Gastroesophageal sphincter (tissue), 4 donors: ENCODE measurements around the gene WDR70. TPM values are rescaled to one million over a fixed set of nuclear protein-coding genes. Genes with fewer than 3 reads are reported as not detected.
"Not testable (repeated sequence)": the region's sequence is repeated elsewhere in the genome, so short reads cannot be mapped to it uniquely, and the experiment has no call there.

ENCODE experiments used
- ATAC-seq: fragments of 150-250 bp; one replicate; pipeline ENCODE4 v1.9.1; 2016; ENCODE audit warnings: mild to moderate bottlenecking, moderate library complexity
- H3K27ac ChIP-seq, 4 donors: fragments of 200-600 bp; sonication (generic) in 3 of 4; 1 replicate in 3 of 4; 2 replicates in 1 of 4; pipeline ENCODE4 v1.5.1; 2016 to 2019
- H3K27me3 ChIP-seq: fragments of 200-600 bp; sonication (generic); one replicate; pipeline ENCODE4 v1.5.1; 2019
- H3K36me3 ChIP-seq, 2 donors: fragments of 200-600 bp; sonication (generic); one replicate each; pipeline ENCODE4 v1.5.1; 2019; ENCODE audit warnings: control low read depth in 1 of 2
- H3K4me1 ChIP-seq, 3 donors: fragments of 200-600 bp; sonication (generic); 1 replicate in 2 of 3; 2 replicates in 1 of 3; pipeline ENCODE4 v1.5.1; 2016 to 2019; ENCODE audit warnings: control low read depth in 2 of 3
- H3K4me3 ChIP-seq, 2 donors: fragments of 200-600 bp; sonication (generic); one replicate each; pipeline ENCODE4 v1.5.1; 2019; ENCODE audit warnings: mild to moderate bottlenecking in 1 of 2, moderate library complexity in 1 of 2
- H3K9me3 ChIP-seq, 3 donors: fragments of 200-600 bp; sonication (generic); one replicate each; pipeline ENCODE4 v1.5.1; 2017 to 2019; ENCODE audit warnings: control low read depth in 2 of 3
- EP300 ChIP-seq: sonication (generic); formaldehyde crosslinking; IDR thresholded peaks from one replicate; pipeline ENCODE4 v1.6.1; 2017; ENCODE audit warnings: antibody characterized with exemption, mild to moderate bottlenecking
- POLR2A ChIP-seq, 2 donors: fragments of 450-650 bp; IDR thresholded peaks; one replicate each; pipeline ENCODE4 v1.6.1; 2017; ENCODE audit warnings: antibody characterized with exemption in 2 of 2, mild to moderate bottlenecking in 2 of 2, moderate library complexity in 1 of 2
- POLR2AphosphoS5 ChIP-seq: sonication (generic); formaldehyde crosslinking; IDR thresholded peaks from one replicate; pipeline ENCODE4 v1.6.1; 2017; ENCODE audit warnings: antibody characterized with exemption
- WGBS, 2 donors: methylation state at CpG; one replicate each; pipeline ENCODE4 v1.1.5; 2018; ENCODE audit warnings: low coverage in 1 of 2; 5-methylcytosine and 5-hydroxymethylcytosine counted together
- total RNA-seq, 4 donors: library from RNA; depleted of rRNA; stranded (reverse); fragments of >200 nt; gene quantifications; one replicate each; pipeline ENCODE4 v1.1.0, GENCODE V29; 2016
- TF ChIP-seq, protein P1 (sequence below), 4 experiments: fragments of 200-600 bp in 2 of 4; fragments of 450-650 bp in 2 of 4; sonication (generic) in 1 of 4; IDR thresholded peaks; one replicate each; pipeline ENCODE4 v1.5.1; 2017 to 2019; ENCODE audit warnings: antibody characterized with exemption in 4 of 4, mild to moderate bottlenecking in 2 of 4, moderate library complexity in 2 of 4

Gene WDR70
- total RNA-seq, 4 donors from 2014 or later = 15.5 to 24.3 (median 22.2) TPM

GRCh38 chr5:37575541-37576489 lies 196.7 kb downstream of the WDR70 start:
- no peak for ATAC-seq
- no peak overlapping the region for H3K4me3 ChIP-seq
- H3K27me3 ChIP-seq = no peaks in the 10 kb centered on the region
- H3K27ac ChIP-seq = no peak overlapping the region
- no peaks in the 10 kb centered on the region for H3K4me1 ChIP-seq
- H3K36me3 ChIP-seq = no peaks in the 10 kb centered on the region
- TF ChIP-seq EP300 (no peak), POLR2A (IDR thresholded peaks at IDR 0.05) (no peak), POLR2AphosphoS5 (no peak)
- TF ChIP-seq, protein P1, sequence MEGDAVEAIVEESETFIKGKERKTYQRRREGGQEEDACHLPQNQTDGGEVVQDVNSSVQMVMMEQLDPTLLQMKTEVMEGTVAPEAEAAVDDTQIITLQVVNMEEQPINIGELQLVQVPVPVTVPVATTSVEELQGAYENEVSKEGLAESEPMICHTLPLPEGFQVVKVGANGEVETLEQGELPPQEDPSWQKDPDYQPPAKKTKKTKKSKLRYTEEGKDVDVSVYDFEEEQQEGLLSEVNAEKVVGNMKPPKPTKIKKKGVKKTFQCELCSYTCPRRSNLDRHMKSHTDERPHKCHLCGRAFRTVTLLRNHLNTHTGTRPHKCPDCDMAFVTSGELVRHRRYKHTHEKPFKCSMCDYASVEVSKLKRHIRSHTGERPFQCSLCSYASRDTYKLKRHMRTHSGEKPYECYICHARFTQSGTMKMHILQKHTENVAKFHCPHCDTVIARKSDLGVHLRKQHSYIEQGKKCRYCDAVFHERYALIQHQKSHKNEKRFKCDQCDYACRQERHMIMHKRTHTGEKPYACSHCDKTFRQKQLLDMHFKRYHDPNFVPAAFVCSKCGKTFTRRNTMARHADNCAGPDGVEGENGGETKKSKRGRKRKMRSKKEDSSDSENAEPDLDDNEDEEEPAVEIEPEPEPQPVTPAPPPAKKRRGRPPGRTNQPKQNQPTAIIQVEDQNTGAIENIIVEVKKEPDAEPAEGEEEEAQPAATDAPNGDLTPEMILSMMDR (IDR thresholded peaks at IDR 0.05) = no peak
- 91 to 92% methylated on average over 6 of the region's 8 CpGs for WGBS, 2 donors
- H3K9me3 ChIP-seq = no peaks in the 10 kb centered on the region

- Histone ChIP-seq H3K4me1 (no peaks in the 10 kb centered on the region), H3K36me3 (no peaks in the 10 kb centered on the region), H3K9me3 (no peaks in the 10 kb centered on the region), H3K27me3 (no peaks in the 10 kb centered on the region), H3K27ac (no peak overlapping the region), H3K4me3 (no peak overlapping the region)
- no peak for TF ChIP-seq EP300
- 56 to 100% methylated on average over 3 of the region's 3 CpGs for WGBS, 2 donors
- no peak for ATAC-seq
Measured at GRCh38 chr5:37576552-37576951, 197.4 kb downstream of the WDR70 start.

DNA sequence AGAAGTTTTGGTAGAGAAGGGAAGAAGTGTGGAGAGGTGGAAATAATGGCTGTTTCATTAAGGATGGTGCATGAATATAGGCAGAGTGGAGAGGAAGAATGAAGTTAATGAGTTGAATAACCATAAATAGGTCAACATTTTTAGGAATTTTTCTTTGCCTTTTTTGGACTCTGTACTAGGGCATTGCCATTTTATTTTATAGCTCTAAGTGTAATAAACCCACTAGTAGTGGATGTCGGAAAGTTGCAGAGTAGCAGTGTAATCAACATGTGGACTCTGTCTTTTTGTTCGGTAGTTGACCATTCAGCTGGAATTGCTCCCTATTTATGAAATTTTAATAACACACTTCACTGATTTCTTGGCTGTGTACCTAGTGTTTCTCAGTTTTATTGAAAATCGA lies 199.1 kb downstream of the WDR70 start:
- whole genome bisulfite sequencing, 2 donors = 71 to 95% methylated on average over 3 of the region's 3 CpGs
- Histone ChIP-seq H3K27ac (no peak overlapping the region), H3K36me3 (no peaks in the 10 kb centered on the region), H3K4me1 (no peaks in the 10 kb centered on the region), H3K9me3 (no peaks in the 10 kb centered on the region), H3K27me3 (no peaks in the 10 kb centered on the region), H3K4me3 (no peak overlapping the region)
- ATAC-seq = no peak
- TF ChIP-seq POLR2AphosphoS5 = no peak
- TF ChIP-seq, protein P1 (IDR thresholded peaks at IDR 0.05) = no peak
- TF ChIP-seq EP300 = no peak
- TF ChIP-seq POLR2A (IDR thresholded peaks at IDR 0.05) = no peak

DNA sequence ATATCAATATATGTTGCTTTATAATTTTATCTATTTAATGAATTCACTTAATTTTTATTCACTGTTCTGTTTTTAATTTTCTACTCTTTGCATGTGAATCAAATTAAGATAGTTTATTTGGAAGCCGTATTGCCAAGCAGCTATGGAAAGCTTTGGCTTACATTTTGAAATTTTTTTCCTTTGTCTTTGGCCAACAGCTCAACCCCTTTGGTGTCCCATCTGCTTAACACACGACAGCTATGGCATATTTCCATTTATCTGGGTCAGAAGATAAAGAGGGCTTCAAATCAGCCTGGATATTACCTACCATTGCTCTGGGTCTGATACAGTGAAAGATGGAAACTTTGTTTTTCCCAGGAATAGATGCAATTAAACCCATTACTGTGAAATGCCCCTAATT lies 201.0 kb downstream of the WDR70 start:
- Histone ChIP-seq H3K36me3 (no peaks in the 10 kb centered on the region), H3K4me1 (no peaks in the 10 kb centered on the region), H3K27ac (no peak overlapping the region), H3K9me3 (no peaks in the 10 kb centered on the region), H3K4me3 (no peak overlapping the region), H3K27me3 (no peaks in the 10 kb centered on the region)
- ATAC-seq = no peak
- 48 to 54% methylated on average over 2 of the region's 2 CpGs for WGBS, 2 donors
- TF ChIP-seq, protein P1 (IDR thresholded peaks at IDR 0.05) = no peak
- no peak for TF ChIP-seq POLR2AphosphoS5
- no peak for TF ChIP-seq EP300
- TF ChIP-seq POLR2A (IDR thresholded peaks at IDR 0.05) = no peak

- H3K9me3 ChIP-seq = no peaks in the 10 kb centered on the region
- H3K27me3 ChIP-seq = no peaks in the 10 kb centered on the region
- ATAC-seq = no peak
- H3K27ac ChIP-seq = no peak overlapping the region
- no peaks in the 10 kb centered on the region for H3K36me3 ChIP-seq
- no peaks in the 10 kb centered on the region for H3K4me1 ChIP-seq
- no peak overlapping the region for H3K4me3 ChIP-seq
- WGBS, 2 donors = 83 to 100% methylated on average over 1 to 2 of the region's 2 CpGs
- TF ChIP-seq, protein P1 (IDR thresholded peaks at IDR 0.05) = no peak
- TF ChIP-seq EP300 (no peak), POLR2A (IDR thresholded peaks at IDR 0.05) (no peak), POLR2AphosphoS5 (no peak)
Measured at GRCh38 chr5:37582202-37582601, 203.1 kb downstream of the WDR70 start.

GRCh38 chr5:37593292-37593691 lies 214.2 kb downstream of the WDR70 start:
- not testable (repeated sequence) for H3K27ac ChIP-seq, H3K4me3 ChIP-seq, H3K27me3 ChIP-seq, H3K4me1 ChIP-seq, H3K9me3 ChIP-seq, ATAC-seq, H3K36me3 ChIP-seq
- 86 to 89% methylated on average over 2 to 3 of the region's 3 CpGs for WGBS, 2 donors

GRCh38 chr5:37594864-37595263 lies 215.7 kb downstream of the WDR70 start:
- WGBS, 2 donors = 23 to 43% methylated on average over 2 of the region's 2 CpGs
- H3K4me3 ChIP-seq, H3K27me3 ChIP-seq, H3K36me3 ChIP-seq, ATAC-seq, H3K9me3 ChIP-seq, H3K27ac ChIP-seq: not testable (repeated sequence)
- peaks cover 0 to 17% (median 2%) of the 10 kb centered on the region in 3 donors for H3K4me1 ChIP-seq
